Mucosa of rectum (tissue), 2 donors: Measurements from ENCODE around the gene STS.

Experiments used
- H3K27ac ChIP-seq, 2 donors: one replicate each; pipeline ENCODE4 v1.7.0; 2013; ENCODE audit warnings: inconsistent platforms in 2 of 2, low read depth in 2 of 2, low read length in 2 of 2
- H3K27me3 ChIP-seq, 2 donors: one replicate each; pipeline ENCODE4 v1.7.0; 2013; ENCODE audit warnings: low read length in 2 of 2; ENCODE audit not compliant: control insufficient read depth in 2 of 2, insufficient read depth in 2 of 2
- H3K36me3 ChIP-seq, 2 donors: one replicate each; pipeline ENCODE4 v1.7.0; 2013; ENCODE audit warnings: low read length in 2 of 2; ENCODE audit not compliant: control insufficient read depth in 2 of 2, insufficient read depth in 2 of 2
- H3K4me1 ChIP-seq, 2 donors: one replicate each; pipeline ENCODE4 v1.7.0; 2013; ENCODE audit warnings: low read length in 2 of 2, mild to moderate bottlenecking in 1 of 2; ENCODE audit not compliant: control insufficient read depth in 2 of 2, insufficient read depth in 2 of 2
- H3K4me3 ChIP-seq, 2 donors: one replicate each; pipeline ENCODE4 v1.7.0; 2013; ENCODE audit warnings: low read length in 2 of 2
- H3K9ac ChIP-seq, 2 donors: one replicate each; pipeline ENCODE4 v1.7.0; 2013; ENCODE audit warnings: low read length in 2 of 2, low read depth in 1 of 2, mild to moderate bottlenecking in 1 of 2
- H3K9me3 ChIP-seq, 2 donors: one replicate each; pipeline ENCODE4 v1.7.0; 2013; ENCODE audit warnings: low read length in 2 of 2; ENCODE audit not compliant: control insufficient read depth in 2 of 2
- donor health status: healthy.
- donor health status: Normal muscosa, but diverticular disease.

STS gene

GRCh38 chrX:7139202-7140081 lies 8.1 kb upstream of the STS start:
- Histone ChIP-seq H3K36me3 (peaks cover 4 to 6% of the 10 kb centered on the region in 2 donors), H3K9ac (no peak overlapping the region), H3K9me3 (no peaks in the 10 kb centered on the region), H3K27ac (no peak overlapping the region), H3K4me1 (no peaks in the 10 kb centered on the region), H3K27me3 (no peaks in the 10 kb centered on the region), H3K4me3 (no peak overlapping the region)

DNA sequence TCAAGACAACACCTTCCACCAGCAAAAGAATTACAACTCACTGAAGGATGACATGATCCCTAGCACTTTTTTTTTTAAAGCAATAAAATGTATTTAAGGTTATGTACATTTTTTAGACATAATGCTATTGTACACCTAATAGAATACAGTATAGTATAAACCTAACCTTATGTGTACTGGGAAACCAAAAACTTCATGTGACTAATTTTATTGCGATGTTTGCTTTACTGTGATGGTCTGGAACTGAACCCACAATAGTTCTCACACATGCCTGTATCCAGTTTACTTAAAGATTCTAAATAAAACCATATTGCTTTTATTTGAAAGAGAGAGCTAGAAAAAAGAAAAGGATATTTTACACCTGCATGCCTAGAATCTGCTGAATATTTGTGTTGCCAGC lies 4.4 kb upstream of the STS start:
- no peak overlapping the region for H3K4me3 ChIP-seq

DNA sequence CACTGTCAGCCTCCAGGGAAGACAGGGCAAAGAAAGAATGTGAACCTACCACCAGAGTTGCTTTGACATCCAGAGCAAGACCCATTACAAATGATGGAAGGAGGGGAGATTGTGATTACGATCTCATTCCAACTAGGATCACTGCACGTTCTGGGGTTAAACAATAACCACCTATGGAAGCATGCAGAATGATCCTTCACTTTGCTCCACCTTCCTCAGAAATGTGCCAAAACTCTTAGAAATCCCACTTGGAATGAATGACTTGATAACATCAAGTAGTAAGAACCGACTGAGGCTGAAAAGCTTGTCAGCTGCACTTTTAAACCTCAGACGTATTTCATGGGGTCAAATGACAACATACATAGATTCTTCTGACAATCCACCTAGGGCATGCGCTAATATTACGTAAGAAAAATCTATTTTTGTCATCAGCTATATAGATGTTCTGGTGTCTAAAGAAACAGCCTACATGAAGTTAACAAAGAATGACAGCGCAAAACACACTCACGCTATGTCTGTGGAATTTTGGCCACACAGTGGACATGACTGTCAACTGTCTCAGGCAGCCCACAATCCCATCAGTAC lies 3.5 kb upstream of the STS start:
- H3K4me3 ChIP-seq, result no peak overlapping the region
- peaks cover 4 to 6% of the 10 kb centered on the region in 2 donors for H3K36me3 ChIP-seq
- no peaks in the 10 kb centered on the region for H3K9me3 ChIP-seq
- H3K9ac ChIP-seq, result no peak overlapping the region
- H3K27ac ChIP-seq, result no peak overlapping the region
- H3K4me1 ChIP-seq, result peaks cover 7 to 21% of the 10 kb centered on the region in 2 donors
- no peaks in the 10 kb centered on the region for H3K27me3 ChIP-seq

More for the DNA sequence above, 4.4 kb upstream of the STS start:
- H3K36me3 ChIP-seq, result peaks cover 4 to 6% of the 10 kb centered on the region in 2 donors
- H3K4me1 ChIP-seq, result peaks cover 7 to 16% of the 10 kb centered on the region in 2 donors
- no peak overlapping the region for H3K27ac ChIP-seq
- H3K27me3 ChIP-seq, result no peaks in the 10 kb centered on the region
- no peak overlapping the region for H3K9ac ChIP-seq
- no peaks in the 10 kb centered on the region for H3K9me3 ChIP-seq

GRCh38 chrX:7145454-7145853 lies 2.1 kb upstream of the STS start:
- Histone ChIP-seq H3K27ac (peak overlapping the region; percentile 40 to 67), H3K4me3 (no peak overlapping the region), H3K36me3 (no peaks in the 10 kb centered on the region), H3K9ac (peak overlapping the region in 1 of 2 donors; percentile 32), H3K9me3 (no peaks in the 10 kb centered on the region), H3K4me1 (peaks cover 7 to 21% of the 10 kb centered on the region in 2 donors), H3K27me3 (no peaks in the 10 kb centered on the region)

- no peaks in the 10 kb centered on the region for H3K9me3 ChIP-seq
- H3K9ac ChIP-seq, result peak overlapping the region in 1 of 2 donors; percentile 32
- peak overlapping the region; percentile 40 to 95 for H3K27ac ChIP-seq
- no peaks in the 10 kb centered on the region for H3K36me3 ChIP-seq
- H3K27me3 ChIP-seq, result no peaks in the 10 kb centered on the region
- H3K4me1 ChIP-seq, result peaks cover 7 to 21% of the 10 kb centered on the region in 2 donors
- no peak overlapping the region for H3K4me3 ChIP-seq
Observed at GRCh38 chrX:7146020-7146702, 1.4 kb upstream of the STS start.

DNA sequence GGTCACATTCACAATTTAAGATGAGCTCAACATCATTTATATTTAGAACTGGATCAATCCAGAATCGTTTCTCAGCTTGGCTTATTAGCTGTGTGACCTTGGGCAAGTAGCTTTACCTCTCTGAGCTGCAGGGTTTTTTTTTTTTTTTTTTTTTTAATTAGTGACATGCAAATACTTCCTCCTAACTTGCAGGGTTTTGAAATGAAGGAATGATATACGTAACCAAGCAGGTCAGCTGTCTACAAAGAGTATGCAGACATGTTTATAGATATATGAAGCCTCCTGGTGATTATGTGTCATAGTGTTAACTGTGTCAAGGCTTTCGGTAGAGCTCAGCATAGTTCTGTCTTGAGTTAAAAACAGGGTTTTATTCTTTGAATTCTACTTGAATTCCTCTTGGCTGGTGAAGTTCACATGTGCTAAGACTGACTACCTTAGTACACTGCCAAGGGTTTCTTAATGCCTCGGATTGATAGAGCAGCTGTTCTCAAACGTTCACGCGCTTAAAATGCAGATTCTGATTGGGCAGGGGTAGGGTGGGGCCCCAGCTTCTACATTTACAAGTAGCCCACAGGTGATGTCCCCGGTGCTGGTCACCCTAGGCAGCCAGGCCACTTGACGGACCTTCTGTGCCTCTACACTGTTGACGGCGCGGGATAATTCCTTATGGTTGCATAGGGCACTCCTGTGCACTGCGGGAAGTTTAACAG lies 654 bp upstream of the STS start:
- Histone ChIP-seq H3K27me3 (no peaks in the 10 kb centered on the region), H3K9me3 (no peaks in the 10 kb centered on the region), H3K9ac (peak overlapping the region; percentile 60 to 85), H3K4me1 (peaks cover 7 to 21% of the 10 kb centered on the region in 2 donors), H3K4me3 (peak overlapping the region; percentile 84 to 98), H3K27ac (peak overlapping the region; percentile 90 to 95), H3K36me3 (no peaks in the 10 kb centered on the region)

DNA sequence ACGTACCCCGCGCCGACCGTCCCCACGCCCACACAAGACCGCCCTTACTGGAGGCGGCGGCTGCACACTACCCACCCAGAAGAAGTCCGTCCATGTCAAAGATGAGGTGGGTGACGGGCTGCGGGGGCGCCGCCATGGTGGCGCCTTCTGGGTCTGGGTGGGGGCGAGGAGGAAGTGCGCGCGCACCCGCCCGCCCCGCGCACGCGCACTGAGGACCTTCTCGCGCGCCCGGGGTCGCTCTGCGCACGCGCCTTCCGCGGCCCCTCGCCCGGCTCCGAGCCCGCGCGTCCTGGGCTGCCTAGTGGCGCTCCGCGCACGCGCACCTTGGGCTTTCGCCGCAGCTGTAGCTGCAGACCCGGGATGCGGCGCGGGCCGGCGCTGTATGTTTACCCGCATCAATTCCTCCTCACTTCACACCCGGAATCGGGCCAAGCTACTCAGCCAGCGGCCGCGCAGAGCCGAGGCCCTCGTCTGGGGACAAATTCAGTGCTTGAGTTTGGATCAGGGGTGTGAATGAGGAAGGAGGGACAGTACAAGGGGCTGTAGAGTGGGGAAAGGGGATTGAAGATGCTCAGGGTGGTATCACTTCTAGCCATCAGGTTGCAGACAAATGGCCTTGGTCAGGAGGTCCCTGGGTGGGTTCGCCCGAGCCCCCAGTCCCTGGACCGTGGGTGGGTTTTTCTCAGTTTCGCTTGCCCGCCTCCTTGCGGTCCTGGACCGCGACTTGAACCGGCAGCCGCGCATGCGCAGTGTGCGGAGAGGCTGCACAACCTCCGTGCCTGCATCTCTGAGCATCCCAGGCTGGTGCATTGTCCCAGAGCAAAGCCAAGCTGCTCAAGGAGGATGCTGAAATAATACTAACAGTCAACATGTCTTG lies 704 bp downstream of the STS start, which contains the start of gene PUDP:
TSS of gene PUDP (minus strand) at position 176 of the 877 bp plus-strand sequence. CDS start at position 136, 40 bp downstream.
- Histone ChIP-seq H3K9ac (peak within 1 kb of the TSS; percentile 72 to 85), H3K27me3 (no peaks in the 10 kb centered on the region), H3K4me1 (peaks cover 7 to 21% of the 10 kb centered on the region in 2 donors), H3K27ac (peak within 1 kb of the TSS; percentile 90 to 95), H3K4me3 (peak within 1 kb of the TSS; percentile 84 to 98), H3K9me3 (no peaks in the 10 kb centered on the region), H3K36me3 (no peaks in the 10 kb centered on the region)

GRCh38 chrX:7149411-7149810 lies 1.9 kb downstream of the STS start:
- no peak overlapping the region for H3K4me3 ChIP-seq
- no peaks in the 10 kb centered on the region for H3K9me3 ChIP-seq
- H3K27ac ChIP-seq, result no peak overlapping the region
- no peaks in the 10 kb centered on the region for H3K36me3 ChIP-seq
- no peaks in the 10 kb centered on the region for H3K27me3 ChIP-seq
- H3K4me1 ChIP-seq, result peaks cover 9 to 21% of the 10 kb centered on the region in 2 donors
- H3K9ac ChIP-seq, result no peak overlapping the region

DNA sequence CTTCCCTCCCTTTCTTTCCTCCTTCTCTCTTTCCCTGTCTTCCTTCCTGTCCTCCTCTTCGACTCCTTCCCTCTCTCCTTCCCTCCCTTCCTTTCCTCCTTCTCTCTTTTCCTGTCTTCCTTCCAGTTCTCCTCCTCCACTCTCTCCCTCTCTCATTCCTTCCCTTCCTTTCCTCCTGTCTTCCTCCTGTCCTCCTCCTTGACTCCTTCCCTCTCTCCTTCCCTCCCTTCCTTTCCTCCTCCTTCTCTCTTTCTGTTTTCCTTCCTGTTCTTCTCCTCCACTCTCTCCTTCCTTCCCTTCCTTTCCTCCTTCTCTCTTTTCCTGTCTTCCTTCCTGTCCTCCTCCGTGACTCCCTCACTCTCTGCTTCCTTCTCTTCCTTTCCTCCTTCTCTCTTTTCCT lies 5.7 kb downstream of the STS start:
- H3K4me3 ChIP-seq, result no peak overlapping the region
- H3K27ac ChIP-seq, result no peak overlapping the region
- no peaks in the 10 kb centered on the region for H3K36me3 ChIP-seq
- peaks cover 2 to 4% of the 10 kb centered on the region in 2 donors for H3K4me1 ChIP-seq
- H3K9me3 ChIP-seq, result no peaks in the 10 kb centered on the region
- H3K9ac ChIP-seq, result no peak overlapping the region
- H3K27me3 ChIP-seq, result no peaks in the 10 kb centered on the region
